Smooth muscle cell (in vitro differentiated cells): Measurements from ENCODE around the gene ZNF283. TPM values are rescaled to one million over a fixed set of nuclear protein-coding genes. Genes with fewer than 3 reads are reported as not detected.

ENCODE experiments used
- DNase-seq: peaks from one replicate; lab custom pipeline; 2025; ENCODE audit not compliant: unreplicated experiment; lab: John Stamatoyannopoulos, UW
- H2AFZ ChIP-seq: fragments of 200-600 bp; sonication (generic); 2 replicates; pipeline ENCODE4 v1.6.0; 2016; ENCODE audit warnings: antibody characterized with exemption, low read depth, mild to moderate bottlenecking
- H3F3A ChIP-seq: fragments of 200-600 bp; sonication (generic); 2 replicates; pipeline ENCODE4 v1.6.0; 2017; ENCODE audit warnings: antibody characterized with exemption, low read depth
- H3K27ac ChIP-seq: fragments of 200-600 bp; sonication (generic); 2 replicates; pipeline ENCODE4 v1.5.1; 2016; ENCODE audit warnings: low read depth, mild to moderate bottlenecking
- H3K27me3 ChIP-seq: fragments of 200-600 bp; sonication (generic); 2 replicates; pipeline ENCODE4 v1.6.1; 2016; ENCODE audit warnings: low read depth, mild to moderate bottlenecking
- H3K36me3 ChIP-seq: fragments of 200-600 bp; sonication (generic); 2 replicates; pipeline ENCODE4 v1.5.1; 2016; ENCODE audit warnings: low read depth
- H3K4me1 ChIP-seq: fragments of 200-600 bp; sonication (generic); 2 replicates; pipeline ENCODE4 v1.5.1; 2016; ENCODE audit warnings: low read depth
- H3K4me2 ChIP-seq: fragments of 200-600 bp; sonication (generic); 2 replicates; pipeline ENCODE4 v1.6.0; 2016; ENCODE audit warnings: mild to moderate bottlenecking
- H3K4me3 ChIP-seq: fragments of 200-600 bp; sonication (generic); 2 replicates; pipeline ENCODE4 v1.5.1; 2016; ENCODE audit warnings: mild to moderate bottlenecking
- H3K79me2 ChIP-seq: fragments of 200-600 bp; sonication (generic); 2 replicates; pipeline ENCODE4 v1.6.0; 2016; ENCODE audit warnings: low read depth, mild to moderate bottlenecking
- H3K9ac ChIP-seq: fragments of 200-600 bp; sonication (generic); 2 replicates; pipeline ENCODE4 v1.6.0; 2016; ENCODE audit warnings: low read depth
- H3K9me3 ChIP-seq: fragments of 200-600 bp; sonication (generic); replicated peaks from 2 replicates; pipeline ENCODE4 v1.5.1; 2016; ENCODE audit warnings: low read depth
- H4K20me1 ChIP-seq: fragments of 200-600 bp; sonication (generic); 2 replicates; pipeline ENCODE4 v1.6.0; 2016; ENCODE audit warnings: low read depth
- WGBS: methylation state at CpG from one replicate; pipeline ENCODE4 v1.1.7; 2016; ENCODE audit warnings: low lambda C conversion rate; 5-methylcytosine and 5-hydroxymethylcytosine counted together
- polyA plus RNA-seq: library from polyadenylated mRNA; unstranded; fragments of >200 nt; fragmentation: Nextera tagmentation; extraction: Ambion mirVana; gene quantifications from 2 replicates; pipeline ENCODE4 v1.2.1, GENCODE V29; 2016
- total RNA-seq: library from RNA; depleted of rRNA; stranded (reverse); fragments of >200 nt; gene quantifications from 2 replicates; pipeline ENCODE4 v1.2.3, GENCODE V29; 2014
- TF ChIP-seq, protein P1 (sequence below): fragments of 200-600 bp; sonication (generic); IDR thresholded peaks from 2 replicates; pipeline ENCODE4 v1.5.1; 2017; ENCODE audit warnings: borderline replicate concordance, mild to moderate bottlenecking, antibody characterized with exemption; ENCODE audit not compliant: insufficient read depth, poor library complexity, severe bottlenecking

Gene ZNF283
- total and polyA plus RNA-seq, 2 experiments from 2014 or later = 1.5 to 4.1 TPM

DNA sequence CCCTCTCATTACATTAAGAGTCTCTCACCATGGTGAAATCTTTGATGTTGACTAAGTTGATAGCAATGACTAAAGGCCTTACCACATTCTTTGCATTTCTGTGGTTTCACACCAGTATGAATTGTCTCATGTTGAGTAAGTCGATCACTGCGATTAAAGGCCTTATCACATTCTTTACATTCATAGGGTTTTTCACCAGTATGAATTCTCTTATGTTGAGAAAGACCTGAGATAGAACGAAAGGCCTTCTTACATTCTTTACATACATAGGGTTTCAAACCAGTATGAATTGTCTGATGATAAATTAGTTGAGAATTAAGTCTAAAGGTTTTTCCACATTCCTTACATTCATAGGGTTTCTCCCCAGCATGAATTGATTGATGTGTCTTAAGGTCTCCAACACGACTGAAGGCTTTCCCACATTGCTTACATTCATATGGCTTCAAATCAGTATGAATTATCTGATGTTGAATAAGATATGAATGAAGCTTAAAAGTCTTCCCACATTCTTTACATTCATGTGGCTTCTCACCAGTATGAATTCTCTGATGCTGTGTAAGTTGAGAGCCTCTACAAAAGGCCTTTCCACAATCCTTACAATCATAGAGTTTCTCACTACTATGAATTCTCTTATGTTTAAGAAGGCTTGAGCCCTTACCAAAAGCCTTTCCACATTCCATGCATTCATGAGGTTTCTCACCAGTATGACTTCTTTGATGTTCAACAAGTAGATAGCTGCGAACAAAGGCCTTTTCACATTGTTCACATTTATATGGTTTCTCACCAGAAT, 45.6 kb downstream of the ZNF283 start:
- Histone ChIP-seq H3K9me3 (peaks cover 72% of the 10 kb centered on the region), H3F3A (peaks cover 3% of the 10 kb centered on the region), H3K4me3 (no peak overlapping the region), H3K4me2 (no peak overlapping the region), H3K27ac (no peak overlapping the region), H4K20me1 (no peaks in the 10 kb centered on the region), H3K9ac (no peak overlapping the region), H3K4me1 (no peaks in the 10 kb centered on the region), H3K79me2 (no peaks in the 10 kb centered on the region), H3K36me3 (peaks cover 35% of the 10 kb centered on the region), H2AFZ (no peak overlapping the region), H3K27me3 (no peaks in the 10 kb centered on the region)
- TF ChIP-seq, protein P1, sequence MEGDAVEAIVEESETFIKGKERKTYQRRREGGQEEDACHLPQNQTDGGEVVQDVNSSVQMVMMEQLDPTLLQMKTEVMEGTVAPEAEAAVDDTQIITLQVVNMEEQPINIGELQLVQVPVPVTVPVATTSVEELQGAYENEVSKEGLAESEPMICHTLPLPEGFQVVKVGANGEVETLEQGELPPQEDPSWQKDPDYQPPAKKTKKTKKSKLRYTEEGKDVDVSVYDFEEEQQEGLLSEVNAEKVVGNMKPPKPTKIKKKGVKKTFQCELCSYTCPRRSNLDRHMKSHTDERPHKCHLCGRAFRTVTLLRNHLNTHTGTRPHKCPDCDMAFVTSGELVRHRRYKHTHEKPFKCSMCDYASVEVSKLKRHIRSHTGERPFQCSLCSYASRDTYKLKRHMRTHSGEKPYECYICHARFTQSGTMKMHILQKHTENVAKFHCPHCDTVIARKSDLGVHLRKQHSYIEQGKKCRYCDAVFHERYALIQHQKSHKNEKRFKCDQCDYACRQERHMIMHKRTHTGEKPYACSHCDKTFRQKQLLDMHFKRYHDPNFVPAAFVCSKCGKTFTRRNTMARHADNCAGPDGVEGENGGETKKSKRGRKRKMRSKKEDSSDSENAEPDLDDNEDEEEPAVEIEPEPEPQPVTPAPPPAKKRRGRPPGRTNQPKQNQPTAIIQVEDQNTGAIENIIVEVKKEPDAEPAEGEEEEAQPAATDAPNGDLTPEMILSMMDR = no peak
- WGBS = 93% methylated on average over 5 of the region's 5 CpGs
- no peak for DNase-seq

DNA sequence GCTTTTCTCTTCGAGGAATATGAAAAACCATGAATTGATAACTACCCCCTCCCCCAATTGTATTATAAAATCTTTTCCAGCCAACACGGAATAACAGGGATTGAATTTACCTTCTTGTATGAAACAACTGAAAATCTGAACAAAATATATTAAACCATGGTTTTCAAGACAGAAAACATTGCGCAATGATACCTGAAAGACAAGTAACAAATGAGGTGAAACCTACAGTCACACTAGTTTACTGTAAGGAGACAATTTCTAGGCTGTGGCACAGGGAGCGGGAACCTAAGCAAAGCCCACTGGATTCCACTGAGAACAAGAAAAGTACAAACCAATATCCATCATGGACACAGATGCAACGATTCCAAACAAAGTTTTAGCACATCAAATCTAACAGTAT, 53.4 kb downstream of the ZNF283 start:
- no peaks in the 10 kb centered on the region for H3K79me2 ChIP-seq

DNA sequence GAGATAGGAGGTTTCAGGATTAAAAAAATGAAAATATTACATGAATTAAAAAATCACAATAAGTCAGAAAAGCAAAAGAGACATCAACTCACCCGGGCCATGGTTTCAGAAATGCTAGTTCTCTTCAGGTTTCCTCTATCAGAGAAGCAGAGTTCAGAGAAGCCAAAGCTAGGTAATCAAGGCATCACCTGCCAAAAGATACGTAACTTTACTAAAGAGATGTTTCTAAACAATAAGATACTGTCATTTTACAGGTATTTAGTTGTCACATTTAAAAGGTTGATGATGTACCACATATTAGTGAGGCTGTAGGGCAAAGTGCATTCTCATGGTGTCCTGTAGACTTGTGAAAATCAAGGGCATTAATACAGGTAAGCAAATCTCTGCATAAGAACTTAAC, 56.7 kb downstream of the ZNF283 start, which contains the start of gene ZNF404:
Gene ZNF404 (minus strand): TSS at position 101 of the 400 bp plus-strand sequence.
- Histone ChIP-seq H3K4me1 (no peaks in the 10 kb centered on the region), H3K27me3 (no peaks in the 10 kb centered on the region), H3K79me2 (no peaks in the 10 kb centered on the region), H3K27ac (no peak within 1 kb of the TSS), H3K4me2 (no peak within 1 kb of the TSS), H3K9ac (no peak within 1 kb of the TSS), H3K4me3 (no peak within 1 kb of the TSS), H3K36me3 (peaks cover 50% of the 10 kb centered on the region), H4K20me1 (no peaks in the 10 kb centered on the region), H3K9me3 (peaks cover 46% of the 10 kb centered on the region), H2AFZ (no peak within 1 kb of the TSS), H3F3A (no peaks in the 10 kb centered on the region)
- 77% methylated on average over 2 of the region's 2 CpGs for WGBS
- TF ChIP-seq, protein P1 = no peak
- no peak for DNase-seq

More for the DNA sequence above, 53.4 kb downstream of the ZNF283 start:
- TF ChIP-seq, protein P1 = no peak
- no peak overlapping the region for H3K9ac ChIP-seq
- peaks cover 60% of the 10 kb centered on the region for H3K36me3 ChIP-seq
- H3K27me3 ChIP-seq = no peaks in the 10 kb centered on the region
- no peak for DNase-seq
- no peak overlapping the region for H3K4me2 ChIP-seq
- H3K4me3 ChIP-seq = no peak overlapping the region
- H3K9me3 ChIP-seq = peaks cover 62% of the 10 kb centered on the region
- H2AFZ ChIP-seq = no peak overlapping the region
- H3F3A ChIP-seq = no peaks in the 10 kb centered on the region
- no peaks in the 10 kb centered on the region for H3K4me1 ChIP-seq
- WGBS = 86% methylated on average over 5 of the region's 5 CpGs
- H4K20me1 ChIP-seq = no peaks in the 10 kb centered on the region
- H3K27ac ChIP-seq = no peak overlapping the region

DNA sequence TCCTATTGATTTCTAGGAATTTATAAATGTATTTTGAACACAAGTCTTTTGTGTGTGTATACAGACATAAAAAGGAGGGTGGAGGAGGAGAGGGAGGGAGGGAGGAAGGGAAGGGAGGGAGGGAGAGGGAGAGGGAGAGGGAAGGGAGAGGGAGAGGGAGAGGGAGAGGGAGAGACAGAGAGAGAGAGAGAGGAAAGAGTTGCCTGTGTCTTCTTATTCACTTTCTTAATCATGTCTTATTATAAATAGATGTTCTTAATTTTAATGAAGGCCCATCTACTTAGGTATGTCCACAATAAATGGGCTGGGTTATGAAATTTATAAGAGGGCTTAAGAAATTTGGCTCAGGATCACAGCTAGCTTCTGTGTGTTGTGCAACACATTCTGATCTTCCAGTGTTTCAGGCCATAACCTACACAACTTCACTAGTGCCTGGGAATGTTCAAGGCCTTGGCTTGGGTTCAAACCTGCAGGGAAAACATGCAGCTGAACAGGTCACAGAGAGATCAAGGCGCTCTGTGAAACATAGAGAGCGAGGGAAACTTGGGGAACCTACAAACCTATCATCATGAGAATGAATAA, 68.7 kb downstream of the ZNF283 start:
- H2AFZ ChIP-seq = no peak overlapping the region
- TF ChIP-seq, protein P1 = no peak
- WGBS = 93% methylated on average over 2 of the region's 2 CpGs
- H3K27ac ChIP-seq = no peak overlapping the region
- H3K36me3 ChIP-seq = peaks cover 3% of the 10 kb centered on the region
- H3K27me3 ChIP-seq = no peaks in the 10 kb centered on the region
- no peak overlapping the region for H3K4me3 ChIP-seq
- H4K20me1 ChIP-seq = no peaks in the 10 kb centered on the region
- H3K4me2 ChIP-seq = no peak overlapping the region
- H3K9me3 ChIP-seq = no peaks in the 10 kb centered on the region
- H3K4me1 ChIP-seq = peaks cover under 1% of the 10 kb centered on the region
- DNase-seq = no peak
- H3K9ac ChIP-seq = no peak overlapping the region
- H3K79me2 ChIP-seq = no peaks in the 10 kb centered on the region
- H3F3A ChIP-seq = no peaks in the 10 kb centered on the region
